ENCODE measurements around the gene ADGRG6. TPM values are rescaled to one million over a fixed set of nuclear protein-coding genes. Genes with fewer than 3 reads are reported as not detected.

The ADGRG6 gene
- total RNA-seq, 1 experiment from 2014 or later: 0.68 TPM

- DNase-seq (ENCODE audit: low spot score): no peak
These were observed 11.0 kb upstream of the ADGRG6 start for GRCh38 chr6:142290851-142291250.

- no peak for DNase-seq (ENCODE audit: low spot score)
These were observed 10.3 kb upstream of the ADGRG6 start for GRCh38 chr6:142291512-142291911.

GRCh38 chr6:142292166-142292924, 9.5 kb upstream of the ADGRG6 start:
- DNase-seq (ENCODE audit: low spot score): no peak

- no peak for DNase-seq (ENCODE audit: low spot score)
These were observed 8.7 kb upstream of the ADGRG6 start for GRCh38 chr6:142293121-142293520.

- no peak for DNase-seq (ENCODE audit: low spot score)
These were observed 7.1 kb upstream of the ADGRG6 start for GRCh38 chr6:142294679-142295078.

GRCh38 chr6:142296975-142297604, 4.7 kb upstream of the ADGRG6 start:
- no peak for DNase-seq (ENCODE audit: low spot score)

- DNase-seq (ENCODE audit: low spot score): no peak
These were observed 4.2 kb upstream of the ADGRG6 start for GRCh38 chr6:142297605-142297995.

GRCh38 chr6:142297996-142298753, 3.6 kb upstream of the ADGRG6 start:
- DNase-seq (ENCODE audit: low spot score): no peak

- DNase-seq (ENCODE audit: low spot score): no peak
These were observed 1.5 kb upstream of the ADGRG6 start for GRCh38 chr6:142300302-142300701.

GRCh38 chr6:142300758-142301650, 803 bp upstream of the ADGRG6 start:
- no peak for DNase-seq (ENCODE audit: low spot score)

GRCh38 chr6:142302421-142303175, 791 bp downstream of the ADGRG6 start:
- DNase-seq (ENCODE audit: low spot score): no peak

GRCh38 chr6:142303176-142303533, 1.3 kb downstream of the ADGRG6 start:
- no peak for DNase-seq (ENCODE audit: low spot score)

- no peak for DNase-seq (ENCODE audit: low spot score)
These were observed 2.4 kb downstream of the ADGRG6 start for GRCh38 chr6:142304241-142304640.

- no peak for DNase-seq (ENCODE audit: low spot score)
These were observed 4.9 kb downstream of the ADGRG6 start for GRCh38 chr6:142306736-142307135.

GRCh38 chr6:142307963-142308748, 6.3 kb downstream of the ADGRG6 start:
- no peak for DNase-seq (ENCODE audit: low spot score)

- no peak for DNase-seq (ENCODE audit: low spot score)
These were observed 7.6 kb downstream of the ADGRG6 start for GRCh38 chr6:142309426-142309825.

GRCh38 chr6:142313284-142313683, 11.5 kb downstream of the ADGRG6 start:
- DNase-seq (ENCODE audit: low spot score): no peak

- DNase-seq (ENCODE audit: low spot score): no peak
These were observed 15.1 kb downstream of the ADGRG6 start for GRCh38 chr6:142316791-142317368.

GRCh38 chr6:142318714-142319113, 16.9 kb downstream of the ADGRG6 start:
- DNase-seq (ENCODE audit: low spot score): no peak

GRCh38 chr6:142320366-142320765, 18.6 kb downstream of the ADGRG6 start:
- no peak for DNase-seq (ENCODE audit: low spot score)
